Adrenal gland (tissue), 5 donors: ENCODE results near the gene NAA38.

Source experiments
- CTCF ChIP-seq, 6 experiments: fragments of 450-650 bp in 4 of 6; fragments of 200-600 bp in 2 of 6; sonication (generic) in 1 of 6; IDR thresholded peaks; 1 replicate in 5 of 6; 2 replicates in 1 of 6; pipeline versions ENCODE4 v1.5.1 to v1.8.0; 2016 to 2021; ENCODE audit warnings: antibody characterized with exemption in 6 of 6, mild to moderate bottlenecking in 2 of 6, moderate library complexity in 1 of 6
- POLR2A ChIP-seq, 2 donors: fragments of 450-650 bp; IDR thresholded peaks; one replicate each; pipeline ENCODE4 v1.6.1; 2017; ENCODE audit warnings: antibody characterized with exemption in 2 of 2, mild to moderate bottlenecking in 2 of 2, moderate library complexity in 1 of 2
- donor health status: DM: no; HTN: no; CAD: no.

DNA sequence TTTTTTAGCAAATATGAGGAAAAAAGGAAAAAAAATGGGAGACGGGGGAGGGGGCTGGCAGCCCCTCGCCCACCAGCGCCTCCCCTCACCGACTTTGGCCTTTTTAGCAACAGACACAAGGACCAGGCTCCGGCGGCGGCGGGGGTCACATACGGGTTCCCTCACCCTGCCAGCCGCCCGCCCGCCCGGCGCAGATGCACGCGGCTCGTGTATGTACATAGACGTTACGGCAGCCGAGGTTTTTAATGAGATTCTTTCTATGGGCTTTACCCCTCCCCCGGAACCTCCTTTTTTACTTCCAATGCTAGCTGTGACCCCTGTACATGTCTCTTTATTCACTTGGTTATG lies 3.7 kb downstream of the NAA38 start:
- TF ChIP-seq POLR2A (IDR thresholded peaks at IDR 0.05) (no peak), CTCF (IDR thresholded peaks at IDR 0.05) (no peak)
